ENCODE measurements around the gene RGS14.

DNA sequence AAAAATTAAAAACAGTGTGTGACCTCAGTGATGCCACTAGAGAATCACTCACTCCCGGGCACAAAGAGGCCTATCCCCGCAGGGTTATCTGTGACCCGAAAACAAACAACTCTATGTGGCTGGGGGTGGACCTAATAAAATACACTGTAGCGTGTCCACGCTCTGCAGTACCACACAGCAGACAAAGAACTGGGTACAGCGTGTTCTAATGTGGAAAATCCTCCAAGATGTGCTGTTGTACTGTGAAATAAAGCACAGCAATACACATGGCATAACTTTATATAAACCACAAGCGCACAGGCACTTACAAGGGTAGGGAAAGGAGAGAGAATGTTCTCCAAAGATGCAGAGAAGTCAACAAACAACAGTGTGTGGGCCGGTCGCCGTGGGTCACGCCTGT lies 18.4 kb downstream of the RGS14 start:
- TF ChIP-seq, protein P1, sequence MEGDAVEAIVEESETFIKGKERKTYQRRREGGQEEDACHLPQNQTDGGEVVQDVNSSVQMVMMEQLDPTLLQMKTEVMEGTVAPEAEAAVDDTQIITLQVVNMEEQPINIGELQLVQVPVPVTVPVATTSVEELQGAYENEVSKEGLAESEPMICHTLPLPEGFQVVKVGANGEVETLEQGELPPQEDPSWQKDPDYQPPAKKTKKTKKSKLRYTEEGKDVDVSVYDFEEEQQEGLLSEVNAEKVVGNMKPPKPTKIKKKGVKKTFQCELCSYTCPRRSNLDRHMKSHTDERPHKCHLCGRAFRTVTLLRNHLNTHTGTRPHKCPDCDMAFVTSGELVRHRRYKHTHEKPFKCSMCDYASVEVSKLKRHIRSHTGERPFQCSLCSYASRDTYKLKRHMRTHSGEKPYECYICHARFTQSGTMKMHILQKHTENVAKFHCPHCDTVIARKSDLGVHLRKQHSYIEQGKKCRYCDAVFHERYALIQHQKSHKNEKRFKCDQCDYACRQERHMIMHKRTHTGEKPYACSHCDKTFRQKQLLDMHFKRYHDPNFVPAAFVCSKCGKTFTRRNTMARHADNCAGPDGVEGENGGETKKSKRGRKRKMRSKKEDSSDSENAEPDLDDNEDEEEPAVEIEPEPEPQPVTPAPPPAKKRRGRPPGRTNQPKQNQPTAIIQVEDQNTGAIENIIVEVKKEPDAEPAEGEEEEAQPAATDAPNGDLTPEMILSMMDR (conservative IDR thresholded peaks at IDR 0.05; ENCODE audit: low read length), result no peak
- TF ChIP-seq EZH2phosphoT487 (IDR thresholded peaks at IDR 0.05; ENCODE audit: borderline replicate concordance), result no peak
